Subcutaneous abdominal adipose tissue (tissue), 5 donors: ENCODE data around the gene ELF5.
A peak's percentile ranks its signal among the peaks of the same experiment; 100 is the strongest.

Source experiments
- H3K27ac ChIP-seq: one replicate; pipeline ENCODE4 v1.7.0; 2013; ENCODE audit warnings: low read depth, mild to moderate bottlenecking, inconsistent platforms, low read length, moderate library complexity
- H3K27me3 ChIP-seq, 5 donors: one replicate each; pipeline ENCODE4 v1.7.0; 2013; ENCODE audit warnings: low read length in 5 of 5, inconsistent platforms in 1 of 5; ENCODE audit not compliant: control insufficient read depth in 5 of 5, insufficient read depth in 4 of 5
- H3K36me3 ChIP-seq, 5 donors: one replicate each; pipeline ENCODE4 v1.7.0; 2013; ENCODE audit warnings: low read length in 5 of 5; ENCODE audit not compliant: control insufficient read depth in 5 of 5, insufficient read depth in 5 of 5
- H3K4me1 ChIP-seq, 5 donors: one replicate each; pipeline ENCODE4 v1.7.0; 2013; ENCODE audit warnings: low read length in 5 of 5, mild to moderate bottlenecking in 3 of 5, moderate library complexity in 1 of 5; ENCODE audit not compliant: control insufficient read depth in 5 of 5, insufficient read depth in 5 of 5
- H3K4me3 ChIP-seq, 5 donors: one replicate each; pipeline ENCODE4 v1.7.0; 2013; ENCODE audit warnings: low read length in 5 of 5, low read depth in 1 of 5
- H3K9ac ChIP-seq, 5 donors: one replicate each; pipeline ENCODE4 v1.7.0; 2013; ENCODE audit warnings: low read length in 5 of 5, mild to moderate bottlenecking in 4 of 5, moderate library complexity in 3 of 5
- H3K9me3 ChIP-seq, 5 donors: one replicate each; pipeline ENCODE4 v1.7.0; 2013; ENCODE audit warnings: low read length in 5 of 5; ENCODE audit not compliant: control insufficient read depth in 5 of 5
- donor health status: healthy.
- donor health status: healthy.
- donor health status: healthy.
- donor health status: healthy.
- donor health status: healthy.

Gene ELF5

DNA sequence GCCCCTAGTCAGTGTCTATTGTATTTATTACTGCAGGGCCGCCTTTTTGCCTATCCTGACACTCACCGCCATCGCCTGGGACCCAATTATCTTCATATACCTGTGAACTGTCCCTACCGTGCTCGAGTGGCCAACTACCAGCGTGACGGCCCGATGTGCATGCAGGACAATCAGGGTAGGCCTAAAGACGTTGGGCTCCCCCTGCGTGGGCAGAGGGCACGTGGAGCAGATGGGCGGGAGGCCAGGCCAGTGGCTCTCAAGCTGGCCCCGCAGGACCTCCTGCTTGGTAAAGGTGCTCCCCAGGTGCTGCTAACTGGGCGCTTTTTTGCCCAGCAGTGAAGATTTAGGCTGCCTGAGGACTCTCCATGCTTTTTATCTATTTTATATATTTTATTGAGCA, 52.4 kb downstream of the ELF5 start:
- Histone ChIP-seq H3K9me3 (peaks cover 0 to 4% (median 0%) of the 10 kb centered on the region in 5 donors), H3K36me3 (peaks cover 60 to 97% (median 90%) of the 10 kb centered on the region in 5 donors), H3K9ac (peak overlapping the region in 1 of 5 donors; percentile 5), H3K4me1 (peaks cover 0 to 23% (median 15%) of the 10 kb centered on the region in 5 donors), H3K27ac (no peak overlapping the region), H3K27me3 (no peaks in the 10 kb centered on the region), H3K4me3 (no peak overlapping the region)

DNA sequence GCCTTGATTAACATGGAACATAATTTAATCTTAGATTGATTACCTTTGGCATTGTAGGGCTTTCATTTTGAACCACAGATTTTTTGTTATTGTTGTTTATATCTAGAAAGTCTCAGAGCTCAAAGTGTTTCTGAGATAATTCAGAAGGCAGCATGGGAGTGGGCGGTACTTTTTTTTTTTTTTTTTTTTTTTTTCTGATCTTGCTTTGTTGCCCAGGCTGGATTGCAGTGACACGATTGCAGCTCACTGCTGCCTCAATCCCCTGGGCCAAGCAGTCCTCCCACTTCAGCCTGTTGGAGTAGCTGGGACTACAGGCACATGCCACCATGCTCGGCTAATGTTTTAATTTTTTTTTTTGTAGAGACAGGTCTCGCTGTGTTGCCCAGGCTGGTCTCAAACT, 53.3 kb downstream of the ELF5 start:
- Histone ChIP-seq H3K27ac (peak overlapping the region; percentile 39), H3K27me3 (no peaks in the 10 kb centered on the region), H3K4me1 (peaks cover 0 to 23% (median 15%) of the 10 kb centered on the region in 5 donors), H3K4me3 (no peak overlapping the region), H3K36me3 (peaks cover 60 to 96% (median 86%) of the 10 kb centered on the region in 5 donors), H3K9me3 (no peaks in the 10 kb centered on the region), H3K9ac (no peak overlapping the region)

- Histone ChIP-seq H3K4me1 (peaks cover 0 to 29% (median 15%) of the 10 kb centered on the region in 5 donors), H3K27me3 (no peaks in the 10 kb centered on the region), H3K4me3 (no peak overlapping the region), H3K27ac (peak overlapping the region; percentile 39), H3K9ac (no peak overlapping the region), H3K36me3 (peaks cover 62 to 96% (median 87%) of the 10 kb centered on the region in 5 donors), H3K9me3 (no peaks in the 10 kb centered on the region)
These were observed 54.0 kb downstream of the ELF5 start for GRCh38 chr11:34459507-34460162.

DNA sequence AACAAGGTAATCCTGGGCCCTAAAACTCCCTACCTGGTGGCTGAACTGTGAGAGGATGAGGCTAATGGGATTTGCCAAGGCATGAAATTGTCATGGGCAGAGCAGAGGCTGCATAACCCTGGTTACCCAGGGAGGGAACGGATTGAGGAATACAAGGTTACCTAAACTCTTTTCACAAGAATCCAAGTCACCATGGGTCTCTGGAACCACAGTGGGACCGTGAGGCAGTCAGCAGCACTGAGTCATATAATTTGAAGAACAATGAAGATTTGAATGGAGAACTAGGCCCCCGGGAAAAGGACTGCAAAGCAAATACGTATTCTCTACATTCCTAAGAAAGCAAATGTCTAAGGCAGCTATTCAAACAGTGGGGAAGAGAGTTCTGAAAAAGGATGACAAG, 55.1 kb downstream of the ELF5 start:
- H3K9me3 ChIP-seq, result no peaks in the 10 kb centered on the region
- H3K27ac ChIP-seq, result peak overlapping the region; percentile 39
- peaks cover 0 to 34% (median 12%) of the 10 kb centered on the region in 5 donors for H3K4me1 ChIP-seq
- no peaks in the 10 kb centered on the region for H3K27me3 ChIP-seq
- peaks cover 62 to 96% (median 86%) of the 10 kb centered on the region in 5 donors for H3K36me3 ChIP-seq
- no peak overlapping the region for H3K9ac ChIP-seq
- H3K4me3 ChIP-seq, result no peak overlapping the region

DNA sequence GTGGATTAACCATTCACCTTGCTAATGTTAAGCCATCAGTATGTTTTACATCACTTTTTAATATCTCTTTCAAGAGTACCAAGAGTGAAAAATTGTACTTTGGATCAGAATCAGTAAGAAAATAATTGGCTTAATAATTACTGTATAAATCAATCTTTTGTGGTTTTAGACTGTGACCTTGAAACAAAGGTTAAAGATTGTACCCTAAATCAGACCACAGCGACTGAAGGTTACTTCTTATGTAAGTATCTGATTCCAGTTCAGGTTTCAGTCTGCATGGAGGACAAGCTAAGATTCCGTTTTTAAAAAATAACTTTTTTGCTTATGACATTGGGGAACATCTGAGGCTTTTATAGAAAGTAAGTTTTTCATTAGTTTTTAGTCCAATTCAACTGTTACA, 56.0 kb downstream of the ELF5 start:
- Histone ChIP-seq H3K9me3 (no peaks in the 10 kb centered on the region), H3K4me1 (peaks cover 0 to 33% (median 12%) of the 10 kb centered on the region in 5 donors), H3K27me3 (no peaks in the 10 kb centered on the region), H3K27ac (no peak overlapping the region), H3K36me3 (peaks cover 61 to 97% (median 86%) of the 10 kb centered on the region in 5 donors), H3K9ac (no peak overlapping the region), H3K4me3 (no peak overlapping the region)

GRCh38 chr11:34454308-34455032, 59.1 kb downstream of the ELF5 start:
- H3K27ac ChIP-seq, result peak overlapping the region; percentile 71

DNA sequence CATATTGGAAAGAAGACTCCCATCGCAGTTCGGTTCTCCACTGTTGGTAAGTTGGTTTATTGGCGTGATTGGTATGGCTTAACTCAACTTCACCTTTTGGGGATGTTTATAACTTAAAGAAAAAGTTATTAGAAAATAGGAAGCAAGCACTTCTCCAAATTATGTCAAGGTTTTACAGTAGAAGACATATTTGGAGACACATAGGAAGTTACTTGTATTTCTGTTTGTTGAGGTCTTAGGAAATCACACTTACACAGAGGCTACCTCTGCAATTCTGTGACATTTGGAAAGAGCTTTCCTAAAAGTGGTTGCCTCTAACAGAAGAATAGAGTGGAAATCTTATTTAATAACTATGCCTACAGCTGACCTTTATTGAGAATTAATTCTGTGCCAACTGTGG, 62.5 kb downstream of the ELF5 start:
- H3K27ac ChIP-seq, result peak overlapping the region; percentile 21

More at GRCh38 chr11:34454308-34455032, 59.1 kb downstream of the ELF5 start:
- Histone ChIP-seq H3K9me3 (no peaks in the 10 kb centered on the region), H3K4me1 (peaks cover 0 to 38% (median 21%) of the 10 kb centered on the region in 5 donors), H3K9ac (peak overlapping the region in 2 of 5 donors; percentile 27 to 48), H3K4me3 (no peak overlapping the region), H3K27me3 (no peaks in the 10 kb centered on the region), H3K36me3 (peaks cover 69 to 98% (median 91%) of the 10 kb centered on the region in 5 donors)

GRCh38 chr11:34449013-34449412, 64.6 kb downstream of the ELF5 start:
- Histone ChIP-seq H3K4me1 (peaks cover 3 to 70% (median 70%) of the 10 kb centered on the region in 5 donors), H3K36me3 (peaks cover 35 to 56% (median 50%) of the 10 kb centered on the region in 5 donors), H3K27ac (no peak overlapping the region)

More for the DNA sequence above, 62.5 kb downstream of the ELF5 start:
- Histone ChIP-seq H3K4me3 (no peak overlapping the region), H3K4me1 (peaks cover 3 to 62% (median 52%) of the 10 kb centered on the region in 5 donors), H3K36me3 (peaks cover 55 to 76% (median 66%) of the 10 kb centered on the region in 5 donors), H3K27me3 (no peaks in the 10 kb centered on the region), H3K9ac (no peak overlapping the region), H3K9me3 (no peaks in the 10 kb centered on the region)

GRCh38 chr11:34448223-34448994, 65.2 kb downstream of the ELF5 start:
- Histone ChIP-seq H3K9ac (peak overlapping the region in 1 of 5 donors; percentile 41), H3K27ac (no peak overlapping the region)

More at GRCh38 chr11:34449013-34449412, 64.6 kb downstream of the ELF5 start:
- H3K4me3 ChIP-seq, result no peak overlapping the region
- no peaks in the 10 kb centered on the region for H3K9me3 ChIP-seq
- peak overlapping the region in 1 of 5 donors; percentile 41 for H3K9ac ChIP-seq
- H3K27me3 ChIP-seq, result no peaks in the 10 kb centered on the region

More at GRCh38 chr11:34448223-34448994, 65.2 kb downstream of the ELF5 start:
- no peak overlapping the region for H3K4me3 ChIP-seq
- H3K4me1 ChIP-seq, result peaks cover 3 to 73% (median 72%) of the 10 kb centered on the region in 5 donors
- H3K36me3 ChIP-seq, result peaks cover 32 to 50% (median 45%) of the 10 kb centered on the region in 5 donors
- no peaks in the 10 kb centered on the region for H3K27me3 ChIP-seq
- no peaks in the 10 kb centered on the region for H3K9me3 ChIP-seq
